Measurements from ENCODE around the gene PREB.

DNA sequence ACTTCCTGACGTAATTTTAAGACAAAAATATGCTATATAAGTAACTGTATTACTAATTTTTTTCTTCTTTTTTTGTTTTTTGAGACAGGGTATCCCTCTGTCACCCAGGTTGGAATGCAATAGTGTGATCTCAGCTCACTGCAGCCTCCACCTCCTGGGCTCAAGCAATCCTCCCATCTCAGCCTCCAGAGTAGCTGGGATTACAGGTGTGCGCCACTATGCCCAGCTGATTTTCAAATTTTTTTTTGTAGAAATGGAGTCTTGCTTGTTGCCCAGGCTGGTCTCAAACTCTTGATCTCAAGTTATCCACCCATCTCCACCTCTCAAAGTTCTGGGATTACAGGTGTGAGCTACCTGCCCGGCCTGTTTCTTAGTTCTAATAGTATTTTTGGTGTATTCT lies 44.0 kb upstream of the PREB start:
- TF ChIP-seq, protein P1, sequence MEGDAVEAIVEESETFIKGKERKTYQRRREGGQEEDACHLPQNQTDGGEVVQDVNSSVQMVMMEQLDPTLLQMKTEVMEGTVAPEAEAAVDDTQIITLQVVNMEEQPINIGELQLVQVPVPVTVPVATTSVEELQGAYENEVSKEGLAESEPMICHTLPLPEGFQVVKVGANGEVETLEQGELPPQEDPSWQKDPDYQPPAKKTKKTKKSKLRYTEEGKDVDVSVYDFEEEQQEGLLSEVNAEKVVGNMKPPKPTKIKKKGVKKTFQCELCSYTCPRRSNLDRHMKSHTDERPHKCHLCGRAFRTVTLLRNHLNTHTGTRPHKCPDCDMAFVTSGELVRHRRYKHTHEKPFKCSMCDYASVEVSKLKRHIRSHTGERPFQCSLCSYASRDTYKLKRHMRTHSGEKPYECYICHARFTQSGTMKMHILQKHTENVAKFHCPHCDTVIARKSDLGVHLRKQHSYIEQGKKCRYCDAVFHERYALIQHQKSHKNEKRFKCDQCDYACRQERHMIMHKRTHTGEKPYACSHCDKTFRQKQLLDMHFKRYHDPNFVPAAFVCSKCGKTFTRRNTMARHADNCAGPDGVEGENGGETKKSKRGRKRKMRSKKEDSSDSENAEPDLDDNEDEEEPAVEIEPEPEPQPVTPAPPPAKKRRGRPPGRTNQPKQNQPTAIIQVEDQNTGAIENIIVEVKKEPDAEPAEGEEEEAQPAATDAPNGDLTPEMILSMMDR (conservative IDR thresholded peaks at IDR 0.05; ENCODE audit: low read length): no peak
- TF ChIP-seq EZH2phosphoT487 (IDR thresholded peaks at IDR 0.05; ENCODE audit: borderline replicate concordance, low read depth, low read length): no peak
